ENCODE measurements around the gene PAK4.

PAK4 gene

DNA sequence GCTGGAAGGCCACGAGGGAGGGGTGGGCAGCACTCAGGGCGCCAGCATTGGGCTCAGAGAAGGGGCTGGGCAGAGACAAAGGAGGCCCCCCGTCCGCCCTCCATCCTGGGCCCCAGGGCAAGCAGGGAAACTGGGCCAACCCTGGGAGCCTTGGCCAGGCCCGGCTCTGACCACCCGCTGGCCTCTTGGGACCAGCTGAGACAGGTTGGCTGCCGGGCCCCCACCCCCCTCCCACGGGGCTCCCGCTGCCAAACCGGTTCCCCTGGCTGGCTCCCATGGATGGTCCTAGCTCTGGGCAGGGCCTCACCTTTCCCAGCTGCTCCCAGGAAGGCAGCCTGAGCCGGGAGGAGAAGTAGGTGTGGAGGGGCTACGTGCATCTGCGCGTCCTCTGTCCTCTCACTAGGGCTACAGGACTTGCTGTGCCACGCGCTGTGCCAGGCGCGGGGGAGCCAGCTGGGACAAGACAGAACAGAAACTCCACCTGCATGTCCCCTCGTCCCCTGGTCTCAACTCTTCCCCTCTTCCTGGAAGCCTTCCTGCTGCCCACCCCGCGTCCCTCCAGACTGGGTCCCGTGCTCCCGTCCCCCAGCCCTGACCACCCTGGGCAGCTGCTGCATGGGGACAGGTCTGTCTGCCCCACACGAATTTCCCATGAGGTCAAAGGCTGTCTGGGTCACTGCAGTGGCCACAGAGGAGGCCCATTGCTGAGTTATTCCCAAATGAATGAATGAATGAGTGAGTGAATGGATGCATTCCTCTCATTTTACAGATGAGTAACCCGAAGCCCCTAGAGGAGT is 42.1 kb downstream of the PAK4 start:
- DNase-seq: no peak

DNA sequence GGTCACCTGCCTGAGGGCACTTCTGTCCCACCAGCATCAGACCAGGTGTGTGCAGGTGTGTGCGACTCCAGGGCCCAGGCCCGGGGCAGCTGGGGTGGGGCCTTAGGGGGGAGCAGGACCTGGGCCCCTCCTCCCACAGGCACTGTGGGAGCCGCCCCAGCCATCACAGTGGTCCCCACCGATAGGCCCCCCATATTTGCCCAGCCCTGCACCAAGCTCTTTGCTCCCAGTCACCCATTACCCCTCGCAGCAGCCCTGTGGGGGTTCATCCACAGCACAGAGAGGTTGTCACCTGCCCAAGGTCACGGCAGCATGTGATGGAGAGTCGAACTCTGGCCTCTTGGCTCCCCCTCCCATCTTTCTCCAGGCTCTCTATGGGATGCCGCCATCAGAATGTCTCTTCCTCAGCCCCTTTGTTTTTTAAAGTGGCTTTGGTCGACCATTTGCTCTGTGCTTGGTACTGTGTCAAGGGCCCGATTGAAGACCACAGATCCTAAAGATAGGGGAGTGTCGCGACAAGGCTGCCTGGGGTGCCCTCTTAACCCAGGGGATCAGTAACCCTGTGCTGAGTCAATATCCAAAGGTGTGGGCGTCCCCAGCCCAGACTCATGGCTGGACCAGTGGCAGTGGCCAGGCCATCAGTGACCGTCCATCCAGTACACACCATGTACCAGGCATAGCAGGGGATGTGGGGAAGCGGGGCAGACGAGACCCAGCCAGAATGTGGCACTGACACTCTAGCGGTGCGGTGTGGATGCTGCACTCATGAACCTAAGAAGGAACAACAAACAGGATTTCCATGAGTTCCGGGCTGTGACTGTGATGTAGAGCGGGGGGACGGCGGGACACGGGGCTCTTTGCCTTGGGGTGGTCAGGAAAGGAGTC is 42.9 kb downstream of the PAK4 start:
- no peak for DNase-seq

DNA sequence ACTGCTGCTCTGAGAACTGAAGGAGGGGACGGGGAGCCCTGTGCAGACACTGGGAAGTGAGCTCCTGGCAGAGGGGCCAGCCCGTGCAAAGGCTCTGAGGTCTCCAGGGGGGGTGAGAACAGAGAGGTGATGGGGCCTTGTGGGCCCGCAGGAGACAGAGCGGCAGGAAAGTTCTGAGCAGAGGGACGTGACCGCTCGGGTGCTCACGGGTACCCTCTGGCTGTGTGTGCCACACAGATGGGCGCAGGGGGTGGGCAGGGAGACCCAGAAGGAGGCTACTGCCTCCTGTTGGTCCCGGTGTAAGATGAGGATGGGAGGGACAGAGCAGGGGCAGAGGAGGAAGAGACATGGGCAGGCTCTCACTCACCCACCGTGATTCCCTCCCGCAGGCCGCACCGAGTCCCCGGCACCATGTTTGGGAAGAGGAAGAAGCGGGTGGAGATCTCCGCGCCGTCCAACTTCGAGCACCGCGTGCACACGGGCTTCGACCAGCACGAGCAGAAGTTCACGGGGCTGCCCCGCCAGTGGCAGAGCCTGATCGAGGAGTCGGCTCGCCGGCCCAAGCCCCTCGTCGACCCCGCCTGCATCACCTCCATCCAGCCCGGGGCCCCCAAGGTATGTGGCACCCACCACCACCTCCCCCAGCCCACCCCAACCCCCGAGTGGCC is 43.7 kb downstream of the PAK4 start:
- DNase-seq: no peak

DNA sequence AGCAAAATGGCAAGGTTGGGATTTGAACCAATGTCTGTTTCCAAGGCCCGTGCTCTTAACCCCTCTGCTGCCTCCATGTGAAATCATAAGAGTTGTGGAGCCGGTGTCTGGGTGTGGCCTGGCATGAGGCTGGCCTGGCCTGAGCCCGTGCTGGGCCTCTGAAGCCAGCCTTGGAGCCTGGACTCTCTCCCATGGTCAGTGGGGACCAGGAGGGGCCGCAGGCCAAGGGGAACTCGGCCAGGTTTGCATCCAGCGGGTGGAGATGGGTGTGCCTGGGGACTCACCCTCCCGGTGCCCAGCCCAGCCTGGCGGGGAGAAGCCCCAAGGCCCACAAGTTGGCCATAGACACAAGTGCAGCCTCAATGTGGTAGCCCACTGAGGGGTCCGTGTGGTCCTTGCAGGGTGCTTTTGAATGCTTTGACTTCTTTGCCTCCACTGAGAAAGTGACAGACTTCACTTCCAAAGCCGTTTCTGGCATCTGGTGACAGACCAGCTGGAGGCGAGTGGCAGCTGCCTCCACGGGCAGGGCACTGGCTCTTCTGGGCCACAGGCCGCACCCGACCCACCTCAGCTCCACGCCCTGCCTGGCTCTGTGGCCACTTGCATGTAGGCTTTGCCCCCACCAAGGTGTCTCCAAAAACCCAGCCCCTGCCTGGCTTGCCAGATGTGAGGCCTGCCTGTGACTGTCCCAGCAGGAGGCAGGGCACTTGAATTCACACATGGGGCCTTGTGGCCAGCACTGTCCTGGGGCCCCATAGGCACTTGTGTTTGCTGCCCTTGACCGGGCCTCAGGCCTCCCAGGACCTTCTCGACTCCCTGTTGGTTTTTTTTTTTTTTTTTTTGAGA is 45.0 kb downstream of the PAK4 start:
- no peak for DNase-seq

DNA sequence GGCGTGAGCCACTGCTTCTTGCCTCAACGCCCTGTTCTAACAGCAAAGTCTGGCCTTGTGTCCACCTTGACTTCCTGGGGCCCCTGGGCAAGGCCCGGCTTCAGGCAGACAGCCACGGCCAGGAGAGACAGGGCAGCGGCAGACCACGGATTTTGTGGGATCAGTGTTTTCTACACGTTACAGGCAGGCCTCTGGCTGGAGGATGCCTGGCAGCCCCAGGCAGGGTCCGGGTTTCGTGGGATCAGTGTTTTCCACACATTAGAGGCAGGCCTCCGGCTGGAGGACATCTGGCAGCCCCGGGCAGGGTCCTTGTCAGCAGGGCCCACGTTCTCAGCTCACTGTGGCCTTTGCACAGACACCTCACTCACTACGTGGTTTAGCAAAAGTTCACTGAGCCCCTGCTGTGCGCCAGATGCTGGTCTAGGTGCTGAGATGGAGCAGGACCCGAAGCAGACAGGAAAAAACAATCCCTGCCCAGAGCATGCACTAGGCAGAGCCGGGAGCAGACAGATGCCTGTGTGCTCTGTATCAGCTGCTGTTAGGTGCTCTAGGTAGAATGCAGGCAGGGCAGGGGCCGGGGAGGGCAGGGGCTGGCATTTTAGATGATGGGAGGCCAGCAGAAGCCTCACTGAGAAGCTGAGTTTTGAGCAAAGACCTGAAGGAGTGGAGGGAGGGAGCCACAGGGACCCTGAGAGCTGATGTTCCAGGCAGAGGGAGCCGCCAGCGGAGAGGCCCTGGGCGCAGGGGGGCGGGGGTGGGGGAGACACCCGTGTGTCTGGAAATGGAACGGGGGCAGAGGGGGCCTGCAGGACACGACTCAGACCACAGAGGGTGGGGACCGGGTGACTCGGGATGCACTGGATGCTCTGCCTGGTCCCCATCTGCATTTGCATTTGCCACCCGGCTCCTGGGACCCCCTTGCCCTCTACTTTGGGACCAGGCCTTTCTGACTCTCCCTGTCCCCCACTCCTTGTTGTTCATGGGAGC is 46.2 kb downstream of the PAK4 start:
- no peak for DNase-seq

DNA sequence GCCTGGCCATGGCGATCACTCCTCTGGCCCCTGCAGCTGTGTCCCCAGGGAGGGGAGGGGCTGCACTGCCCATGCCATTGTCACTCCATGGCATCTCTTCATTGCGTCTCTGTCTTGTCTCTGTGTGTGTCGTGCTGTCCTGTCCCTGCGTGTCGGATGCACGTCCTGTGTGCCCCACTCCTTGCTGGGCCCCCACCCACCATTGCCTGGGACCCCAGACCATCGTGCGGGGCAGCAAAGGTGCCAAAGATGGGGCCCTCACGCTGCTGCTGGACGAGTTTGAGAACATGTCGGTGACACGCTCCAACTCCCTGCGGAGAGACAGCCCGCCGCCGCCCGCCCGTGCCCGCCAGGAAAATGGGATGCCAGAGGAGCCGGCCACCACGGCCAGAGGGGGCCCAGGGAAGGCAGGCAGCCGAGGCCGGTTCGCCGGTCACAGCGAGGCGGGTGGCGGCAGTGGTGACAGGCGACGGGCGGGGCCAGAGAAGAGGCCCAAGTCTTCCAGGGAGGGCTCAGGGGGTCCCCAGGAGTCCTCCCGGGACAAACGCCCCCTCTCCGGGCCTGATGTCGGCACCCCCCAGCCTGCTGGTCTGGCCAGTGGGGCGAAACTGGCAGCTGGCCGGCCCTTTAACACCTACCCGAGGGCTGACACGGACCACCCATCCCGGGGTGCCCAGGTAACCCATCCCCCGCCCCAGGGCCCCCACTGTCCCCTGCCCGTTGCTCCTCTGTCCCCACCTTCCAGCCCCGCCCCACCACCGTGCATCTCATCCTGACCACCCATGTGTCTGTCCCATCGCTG is 47.3 kb downstream of the PAK4 start:
- no peak for DNase-seq

DNA sequence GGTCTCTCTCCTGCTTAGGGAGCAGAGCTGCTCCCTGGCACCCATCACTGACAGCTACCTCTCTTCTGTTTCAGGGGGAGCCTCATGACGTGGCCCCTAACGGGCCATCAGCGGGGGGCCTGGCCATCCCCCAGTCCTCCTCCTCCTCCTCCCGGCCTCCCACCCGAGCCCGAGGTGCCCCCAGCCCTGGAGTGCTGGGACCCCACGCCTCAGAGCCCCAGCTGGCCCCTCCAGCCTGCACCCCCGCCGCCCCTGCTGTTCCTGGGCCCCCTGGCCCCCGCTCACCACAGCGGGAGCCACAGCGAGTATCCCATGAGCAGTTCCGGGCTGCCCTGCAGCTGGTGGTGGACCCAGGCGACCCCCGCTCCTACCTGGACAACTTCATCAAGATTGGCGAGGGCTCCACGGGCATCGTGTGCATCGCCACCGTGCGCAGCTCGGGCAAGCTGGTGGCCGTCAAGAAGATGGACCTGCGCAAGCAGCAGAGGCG is 48.0 kb downstream of the PAK4 start:
- DNase-seq: no peak

DNA sequence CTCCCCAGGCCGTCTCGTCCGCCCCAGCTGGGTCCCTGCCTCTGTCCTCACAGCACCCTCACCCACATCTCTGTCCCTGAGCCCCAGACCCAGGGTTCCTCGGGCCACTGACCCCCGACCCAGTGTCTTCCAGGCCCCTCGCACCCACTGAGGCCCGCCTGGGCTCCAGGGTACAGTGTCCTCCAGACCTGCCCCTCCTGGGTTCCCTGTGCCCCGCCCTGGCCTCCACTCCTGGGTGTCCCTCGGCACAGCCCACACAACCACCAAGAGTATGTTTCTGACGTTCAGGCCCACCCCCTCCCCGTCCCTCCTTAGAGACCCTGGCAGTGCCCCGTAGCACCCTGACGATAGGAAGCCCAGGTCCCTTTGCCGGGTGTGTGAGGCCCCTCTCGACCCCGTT is 48.6 kb downstream of the PAK4 start:
- no peak for DNase-seq

DNA sequence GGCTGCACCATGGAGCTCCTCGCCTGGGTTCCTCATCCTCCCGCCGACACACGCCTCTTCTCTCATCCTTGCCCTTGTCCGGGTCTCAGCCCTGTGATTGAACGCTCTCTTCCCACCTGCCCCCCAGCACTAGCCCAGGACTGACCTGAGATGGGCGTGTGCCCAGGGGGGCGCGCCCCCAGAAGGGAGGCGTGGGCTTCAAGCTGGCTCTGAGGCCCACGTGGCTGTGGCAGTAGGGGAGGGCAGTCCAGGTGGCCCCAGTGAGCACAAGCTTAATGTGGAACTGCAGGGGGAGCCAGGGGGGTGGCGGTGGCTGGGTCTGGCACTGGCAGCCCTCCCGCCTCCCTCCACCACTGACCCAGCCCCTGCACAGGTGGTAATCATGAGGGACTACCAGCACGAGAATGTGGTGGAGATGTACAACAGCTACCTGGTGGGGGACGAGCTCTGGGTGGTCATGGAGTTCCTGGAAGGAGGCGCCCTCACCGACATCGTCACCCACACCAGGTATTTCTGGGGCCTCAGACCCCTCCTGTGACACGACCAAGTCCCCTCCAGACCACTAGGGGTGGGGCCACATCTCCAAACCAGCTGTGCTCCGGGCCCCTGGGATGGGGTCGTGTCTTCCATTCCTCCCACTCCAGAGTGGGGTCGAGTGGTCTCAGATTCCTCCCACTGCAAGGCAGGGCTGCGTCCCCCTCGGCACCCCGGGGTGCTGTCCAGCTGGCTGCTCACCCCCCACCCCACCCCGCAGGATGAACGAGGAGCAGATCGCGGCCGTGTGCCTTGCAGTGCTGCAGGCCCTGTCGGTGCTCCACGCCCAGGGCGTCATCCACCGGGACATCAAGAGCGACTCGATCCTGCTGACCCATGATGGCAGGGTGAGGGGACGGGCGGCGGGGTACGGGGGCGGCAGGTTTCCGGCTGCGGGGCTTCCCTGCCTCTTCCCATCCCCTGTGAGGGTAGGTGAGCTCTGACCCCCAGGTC is 49.3 kb downstream of the PAK4 start:
- no peak for DNase-seq

DNA sequence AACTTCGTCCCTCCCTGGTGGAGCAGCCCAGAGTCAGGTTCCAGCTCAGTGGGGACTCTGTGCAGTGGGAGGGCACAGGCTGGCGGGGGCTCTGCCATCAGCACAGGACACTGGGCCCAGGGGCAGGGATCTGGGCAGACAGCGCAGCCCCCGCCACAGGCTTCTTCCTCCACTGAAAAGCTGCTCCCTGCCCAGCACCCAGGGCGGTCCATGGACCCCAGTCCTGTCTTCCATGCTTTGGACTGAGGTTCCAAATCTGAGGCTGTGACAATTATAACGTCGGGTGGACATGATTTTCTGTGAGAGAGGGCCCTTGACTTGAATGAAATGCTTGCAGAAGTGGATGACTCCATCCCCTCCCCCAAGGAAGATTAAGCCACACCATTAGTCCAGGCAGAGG is 50.0 kb downstream of the PAK4 start:
- no peak for DNase-seq

DNA sequence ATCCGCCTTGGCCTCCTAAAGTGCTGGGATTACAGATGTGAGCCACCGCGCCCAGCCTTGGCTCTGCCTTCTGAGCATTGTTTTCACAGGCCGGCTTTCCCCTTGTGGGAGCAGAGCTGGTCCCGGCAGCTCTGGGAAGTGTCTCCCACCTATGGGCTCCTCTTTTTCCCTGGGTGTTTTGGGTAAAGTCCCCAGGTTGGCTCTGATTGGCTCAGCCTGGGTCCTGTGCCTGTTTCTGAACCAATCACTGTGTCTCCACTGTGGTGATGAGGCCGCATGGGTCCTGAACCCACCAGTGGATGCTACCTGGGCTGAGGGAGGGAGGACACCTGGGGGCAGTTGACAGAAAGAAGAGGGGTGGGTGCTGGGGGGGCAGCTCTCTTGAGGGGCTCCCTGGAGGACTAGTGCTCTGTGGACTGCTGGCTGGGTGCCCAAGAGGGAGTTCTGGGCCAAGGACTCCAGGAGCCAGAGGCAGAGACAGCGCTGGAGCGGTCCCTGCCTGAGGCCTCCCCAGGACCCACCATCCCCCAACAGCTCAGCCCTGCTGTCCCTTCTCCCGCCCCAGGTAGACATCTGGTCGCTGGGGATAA is 51.6 kb downstream of the PAK4 start:
- no peak for DNase-seq

DNA sequence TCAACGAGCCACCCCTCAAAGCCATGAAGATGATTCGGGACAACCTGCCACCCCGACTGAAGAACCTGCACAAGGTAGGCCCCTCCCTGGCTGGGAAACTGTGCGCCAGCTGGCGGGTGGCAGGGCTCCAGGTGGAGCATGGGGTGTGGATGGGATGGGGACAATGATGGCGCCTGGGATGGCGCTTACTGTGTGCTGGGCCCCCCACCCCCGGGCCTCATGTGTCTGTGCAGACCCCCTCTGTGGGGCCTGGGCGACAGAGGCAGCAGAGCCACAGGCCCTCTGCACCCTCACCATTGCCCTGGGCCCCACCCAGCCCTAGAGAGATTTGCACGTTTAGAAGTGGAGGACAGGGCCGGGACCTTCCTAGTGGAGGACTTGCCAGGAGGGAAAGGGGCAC is 52.1 kb downstream of the PAK4 start:
- DNase-seq: no peak

DNA sequence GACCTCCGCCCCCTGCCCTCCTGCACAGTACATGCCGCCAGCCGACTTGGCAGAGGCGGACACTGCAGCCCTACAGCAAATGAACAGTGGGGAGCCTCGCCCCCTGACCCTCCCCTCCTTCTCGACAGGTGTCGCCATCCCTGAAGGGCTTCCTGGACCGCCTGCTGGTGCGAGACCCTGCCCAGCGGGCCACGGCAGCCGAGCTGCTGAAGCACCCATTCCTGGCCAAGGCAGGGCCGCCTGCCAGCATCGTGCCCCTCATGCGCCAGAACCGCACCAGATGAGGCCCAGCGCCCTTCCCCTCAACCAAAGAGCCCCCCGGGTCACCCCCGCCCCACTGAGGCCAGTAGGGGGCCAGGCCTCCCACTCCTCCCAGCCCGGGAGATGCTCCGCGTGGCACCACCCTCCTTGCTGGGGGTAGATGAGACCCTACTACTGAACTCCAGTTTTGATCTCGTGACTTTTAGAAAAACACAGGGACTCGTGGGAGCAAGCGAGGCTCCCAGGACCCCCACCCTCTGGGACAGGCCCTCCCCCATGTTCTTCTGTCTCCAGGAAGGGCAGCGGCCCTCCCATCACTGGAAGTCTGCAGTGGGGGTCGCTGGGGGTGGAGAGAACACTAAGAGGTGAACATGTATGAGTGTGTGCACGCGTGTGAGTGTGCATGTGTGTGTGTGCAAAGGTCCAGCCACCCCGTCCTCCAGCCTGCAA is 52.9 kb downstream of the PAK4 start:
- DNase-seq: no peak

DNA sequence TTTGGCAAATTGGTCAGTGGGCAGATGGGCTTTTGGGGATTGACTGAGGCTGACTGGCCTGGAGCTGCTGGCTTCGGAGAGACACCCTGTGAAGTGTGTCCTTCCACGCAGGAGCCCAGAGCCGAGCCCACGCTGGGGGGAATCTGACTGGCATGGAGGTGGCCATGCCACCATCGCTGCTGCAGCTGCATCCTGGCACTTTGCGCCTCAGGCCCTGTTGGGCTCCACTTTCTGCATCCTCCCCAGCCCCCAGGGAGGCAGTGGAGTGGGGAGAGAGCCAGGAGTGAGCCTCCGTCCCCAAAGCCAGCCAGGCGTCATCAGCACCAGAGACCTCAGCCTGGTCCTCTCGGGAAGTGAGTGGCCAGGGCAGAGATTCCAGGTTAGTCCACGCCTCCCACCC is 54.2 kb downstream of the PAK4 start:
- DNase-seq: no peak

DNA sequence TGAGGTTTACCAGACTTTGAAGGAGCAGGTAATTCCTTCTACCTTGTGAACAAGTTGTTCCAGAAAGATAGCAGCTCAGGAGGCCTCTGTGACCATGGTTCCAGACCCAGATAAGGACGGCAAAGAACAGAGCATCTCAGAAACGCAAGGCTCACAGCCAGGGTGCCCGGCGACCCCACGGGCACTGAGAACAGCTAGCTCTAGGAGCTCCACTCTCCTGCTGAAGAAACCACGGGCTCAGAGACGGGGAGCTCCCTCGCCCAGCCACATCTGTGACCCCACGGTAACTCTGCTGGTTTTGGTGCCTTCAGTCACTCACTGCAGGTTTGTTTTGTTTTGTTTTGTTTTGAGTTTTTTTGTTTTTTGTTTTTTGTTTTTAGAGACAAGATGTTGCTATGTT is 55.2 kb downstream of the PAK4 start:
- no peak for DNase-seq

DNA sequence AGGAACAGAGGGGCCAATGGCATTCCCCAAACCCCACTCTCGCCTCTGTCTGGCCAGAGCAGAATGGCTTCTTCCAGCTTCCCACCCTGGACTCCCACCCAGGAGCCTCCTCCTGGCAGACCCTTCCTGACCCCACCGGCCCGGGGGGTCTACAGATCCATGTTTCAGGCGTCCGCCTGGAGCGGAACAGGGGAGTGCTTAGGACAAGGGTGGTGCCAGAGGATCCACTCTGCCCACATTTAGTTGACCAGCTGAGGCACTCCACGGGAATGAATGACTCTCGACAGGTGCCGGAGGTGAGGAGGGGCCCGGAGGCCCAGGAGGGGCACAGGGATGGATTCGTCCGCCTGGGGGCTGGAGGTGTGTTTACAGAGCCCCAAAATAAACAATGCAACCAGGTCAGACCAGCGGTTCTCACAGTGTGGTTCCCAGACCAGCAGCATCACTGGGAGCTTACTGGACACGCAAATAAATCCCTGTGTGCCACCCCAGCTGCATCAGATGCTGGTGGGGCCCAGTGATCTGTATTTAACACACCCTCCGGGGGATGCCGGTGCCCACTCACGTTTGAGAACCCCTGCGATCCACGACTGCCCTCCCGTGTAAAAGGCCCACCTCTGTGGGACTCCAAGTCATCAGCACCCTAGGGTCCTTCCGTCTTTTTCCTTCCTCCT is 56.1 kb downstream of the PAK4 start:
- no peak for DNase-seq

DNA sequence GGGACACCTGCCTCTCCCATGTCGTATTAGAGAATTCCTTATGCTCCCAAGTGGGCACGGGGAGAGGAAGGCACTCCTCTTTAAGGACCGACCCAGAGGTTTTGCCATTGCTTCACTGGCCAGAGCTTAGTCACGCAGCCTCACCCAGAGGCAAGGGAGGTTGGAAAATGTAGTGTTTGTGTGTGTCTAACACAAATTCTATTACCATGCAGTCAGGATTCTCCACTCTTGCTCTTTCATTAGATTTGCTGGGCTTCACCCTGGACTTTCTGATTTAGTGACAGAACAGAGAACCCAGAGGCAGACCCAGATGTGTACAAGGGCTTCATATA is 56.6 kb downstream of the PAK4 start:
- DNase-seq: no peak

DNA sequence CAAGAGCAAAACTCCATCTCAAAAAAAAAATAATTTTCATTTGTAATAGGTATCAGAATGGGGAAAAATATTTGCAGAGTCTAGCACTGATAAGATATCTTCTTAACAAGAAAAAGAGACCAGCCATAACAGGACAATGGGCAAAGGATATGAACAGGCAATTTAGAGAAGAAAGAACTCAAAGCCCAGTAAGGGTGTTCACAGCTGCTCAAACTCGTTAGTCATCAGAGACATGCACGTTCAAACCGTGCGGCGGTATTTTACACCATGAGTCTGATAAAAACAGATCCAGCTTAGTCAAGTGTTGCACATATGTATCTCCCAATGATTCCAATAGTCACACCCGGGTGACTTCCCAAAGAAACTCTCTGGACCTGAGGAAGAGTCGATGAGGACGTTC is 57.5 kb downstream of the PAK4 start:
- no peak for DNase-seq
